GM12878 (cell line): ENCODE results near the gene TYW3. TPM values are rescaled to one million over a fixed set of nuclear protein-coding genes. Genes with fewer than 3 reads are reported as not detected.

ENCODE experiments used
- CEBPB ChIP-seq, 2 experiments: fragments of 150-350 bp in 1 of 2; IDR thresholded peaks; 2 replicates each; pipeline ENCODE4 v1.6.1; 2012 to 2014; ENCODE audit warnings: low read depth in 2 of 2, low read length in 2 of 2, borderline replicate concordance in 1 of 2, inconsistent platforms in 1 of 2
- DPF2 ChIP-seq: fragments of 450-650 bp; IDR thresholded peaks from 2 replicates; pipeline ENCODE4 v1.6.1; 2017; ENCODE audit warnings: mild to moderate bottlenecking
- EED ChIP-seq: sonication (generic); IDR thresholded peaks from 2 replicates; pipeline ENCODE4 v1.6.1; 2016; ENCODE audit warnings: antibody characterized with exemption, low read depth
- EP300 ChIP-seq, 2 experiments: fragments of 150-350 bp in 1 of 2; IDR thresholded peaks; 2 replicates each; pipeline ENCODE4 v1.6.1; 2011 to 2012; ENCODE audit warnings: low read depth in 2 of 2, low read length in 2 of 2, borderline replicate concordance in 1 of 2, improper control_type of control experiment in 1 of 2, inconsistent platforms in 1 of 2; ENCODE audit not compliant: control insufficient read depth in 1 of 2
- HDAC2 ChIP-seq: fragments of 200-600 bp; sonication (generic); IDR thresholded peaks from 2 replicates; pipeline ENCODE4 v1.6.1; 2017
- IKZF2 ChIP-seq, 2 experiments: fragments of 450-650 bp; IDR thresholded peaks; 2 replicates each; pipeline ENCODE4 v1.6.1; 2017; ENCODE audit warnings: mild to moderate bottlenecking in 2 of 2, moderate library complexity in 2 of 2
- JUNB ChIP-seq: IDR thresholded peaks from 2 replicates; pipeline ENCODE4 v1.6.1; 2016; ENCODE audit warnings: antibody characterized with exemption, mild to moderate bottlenecking
- JUND ChIP-seq: IDR thresholded peaks from 2 replicates; pipeline ENCODE4 v1.6.1; 2012; ENCODE audit warnings: low read depth, mild to moderate bottlenecking, low read length, improper control_type of control experiment, moderate library complexity
- KAT2A ChIP-seq: conservative IDR thresholded peaks from 2 replicates; pipeline ENCODE4 v1.6.1; 2011; ENCODE audit warnings: low read depth, low read length; ENCODE audit not compliant: control insufficient read depth
- NR2C1 ChIP-seq: fragments of 450-650 bp; IDR thresholded peaks from 2 replicates; pipeline ENCODE4 v1.6.1; 2017; ENCODE audit warnings: antibody characterized with exemption, mild to moderate bottlenecking, moderate library complexity
- NR2F1 ChIP-seq: fragments of 450-650 bp; conservative IDR thresholded peaks from 2 replicates; pipeline ENCODE4 v1.6.1; 2017; ENCODE audit warnings: mild to moderate bottlenecking
- PAX5 ChIP-seq: IDR thresholded peaks from 2 replicates; pipeline ENCODE4 v1.6.1; 2011; ENCODE audit warnings: low read depth, low read length, borderline replicate concordance
- RBBP5 ChIP-seq: fragments of 200-600 bp; sonication (generic); conservative IDR thresholded peaks from 2 replicates; pipeline ENCODE4 v1.6.1; 2016
- SMARCA5 ChIP-seq: fragments of 450-650 bp; IDR thresholded peaks from 2 replicates; pipeline ENCODE4 v1.6.1; 2017; ENCODE audit warnings: mild to moderate bottlenecking
- SMC3 ChIP-seq: IDR thresholded peaks from 2 replicates; pipeline ENCODE4 v1.6.1; 2011; ENCODE audit warnings: low read length, improper control_type of control experiment, borderline replicate concordance
- SP1 ChIP-seq: IDR thresholded peaks from one replicate; pipeline ENCODE4 v1.6.1; 2011; ENCODE audit warnings: low read depth, low read length
- SREBF1 ChIP-seq: IDR thresholded peaks from 2 replicates; pipeline ENCODE4 v1.6.1; 2012; ENCODE audit warnings: mild to moderate bottlenecking, low read length
- TAF1 ChIP-seq: IDR thresholded peaks from 2 replicates; pipeline ENCODE4 v1.6.1; 2011; ENCODE audit warnings: mild to moderate bottlenecking, low read depth, low read length, borderline replicate concordance
- YY1 ChIP-seq: IDR thresholded peaks from 2 replicates; pipeline ENCODE4 v1.6.1; 2011; ENCODE audit warnings: low read depth, mild to moderate bottlenecking, low read length
- ZNF384 ChIP-seq: IDR thresholded peaks from 2 replicates; pipeline ENCODE4 v1.6.1; 2012; ENCODE audit warnings: low read depth, mild to moderate bottlenecking, low read length, improper control_type of control experiment, borderline replicate concordance
- polyA plus RNA-seq, 11 experiments: library from polyadenylated mRNA; depleted of rRNA in 4 of 11; unstranded in 6 of 11; stranded (reverse) in 5 of 11; fragments of >200 nt; fragmentation: Nextera tagmentation in 4 of 11; fragmentation: Illumina TruSeq in 1 of 11; extraction: Ambion mirVana in 4 of 11; extraction: Trizol in 1 of 11; gene quantifications; 1 replicate in 1 of 11; 2 replicates in 10 of 11; pipeline versions ENCODE4 v1.2.1 to v1.2.3, GENCODE V29; 2011 to 2016; ENCODE audit warnings: inconsistent platforms in 2 of 11, missing spikeins in 2 of 11, low read depth in 1 of 11
- total RNA-seq, 4 experiments: library from RNA; depleted of rRNA in 3 of 4; stranded (reverse); fragments of >200 nt in 3 of 4; fragmentation: Illumina TruSeq in 1 of 4; extraction: Trizol in 1 of 4; gene quantifications; 2 replicates each; pipeline versions ENCODE4 v1.2.1 to v1.2.3, GENCODE V29; 2013 to 2021
- TF ChIP-seq, protein P1 (sequence below): fragments of 450-650 bp; IDR thresholded peaks from 2 replicates; pipeline ENCODE4 v1.6.1; 2017; ENCODE audit warnings: mild to moderate bottlenecking, moderate library complexity
- TF ChIP-seq, protein P2 (sequence below): IDR thresholded peaks from 2 replicates; pipeline ENCODE4 v1.6.1; 2012; ENCODE audit warnings: low read depth, low read length, improper control_type of control experiment
- TF ChIP-seq, protein P3 (sequence below): IDR thresholded peaks from 2 replicates; pipeline ENCODE4 v1.6.1; 2012; ENCODE audit warnings: low read length, inconsistent platforms

The TYW3 gene
- total and polyA plus RNA-seq, 10 of the 15 experiments (the other 5 are each of a cell fraction or from before 2014, with no cell fraction given): 18.6 to 54.4 (median 32.8) TPM

DNA sequence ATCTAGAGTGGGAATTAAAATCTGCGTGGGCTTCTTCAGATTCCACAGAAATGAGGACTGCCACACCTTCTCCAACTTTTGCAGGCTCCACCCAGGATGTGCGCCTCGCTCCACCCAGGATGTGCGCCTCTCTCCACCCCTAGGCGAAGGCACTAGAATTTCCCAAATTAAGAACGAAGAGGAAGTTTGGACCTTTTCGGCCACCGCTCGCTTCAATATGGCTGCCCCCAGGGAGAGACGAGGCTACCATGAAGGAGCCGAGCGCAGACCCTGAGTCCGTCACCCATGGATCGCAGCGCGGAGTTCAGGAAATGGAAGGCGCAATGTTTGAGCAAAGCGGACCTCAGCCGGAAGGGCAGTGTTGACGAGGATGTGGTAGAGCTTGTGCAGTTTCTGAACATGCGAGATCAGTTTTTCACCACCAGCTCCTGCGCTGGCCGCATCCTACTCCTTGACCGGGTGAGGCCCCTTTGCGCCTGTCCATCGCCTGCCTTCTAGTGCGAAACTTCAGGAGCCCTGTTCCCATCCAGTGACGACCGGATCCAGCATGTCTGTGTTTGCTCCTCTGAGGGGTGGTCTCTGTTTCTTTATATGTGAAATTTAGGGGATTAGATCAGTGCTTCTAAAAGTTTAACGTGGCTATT lies at the start of gene TYW3, which contains the start of gene CRYZ (continued):
- TF ChIP-seq, protein P1, sequence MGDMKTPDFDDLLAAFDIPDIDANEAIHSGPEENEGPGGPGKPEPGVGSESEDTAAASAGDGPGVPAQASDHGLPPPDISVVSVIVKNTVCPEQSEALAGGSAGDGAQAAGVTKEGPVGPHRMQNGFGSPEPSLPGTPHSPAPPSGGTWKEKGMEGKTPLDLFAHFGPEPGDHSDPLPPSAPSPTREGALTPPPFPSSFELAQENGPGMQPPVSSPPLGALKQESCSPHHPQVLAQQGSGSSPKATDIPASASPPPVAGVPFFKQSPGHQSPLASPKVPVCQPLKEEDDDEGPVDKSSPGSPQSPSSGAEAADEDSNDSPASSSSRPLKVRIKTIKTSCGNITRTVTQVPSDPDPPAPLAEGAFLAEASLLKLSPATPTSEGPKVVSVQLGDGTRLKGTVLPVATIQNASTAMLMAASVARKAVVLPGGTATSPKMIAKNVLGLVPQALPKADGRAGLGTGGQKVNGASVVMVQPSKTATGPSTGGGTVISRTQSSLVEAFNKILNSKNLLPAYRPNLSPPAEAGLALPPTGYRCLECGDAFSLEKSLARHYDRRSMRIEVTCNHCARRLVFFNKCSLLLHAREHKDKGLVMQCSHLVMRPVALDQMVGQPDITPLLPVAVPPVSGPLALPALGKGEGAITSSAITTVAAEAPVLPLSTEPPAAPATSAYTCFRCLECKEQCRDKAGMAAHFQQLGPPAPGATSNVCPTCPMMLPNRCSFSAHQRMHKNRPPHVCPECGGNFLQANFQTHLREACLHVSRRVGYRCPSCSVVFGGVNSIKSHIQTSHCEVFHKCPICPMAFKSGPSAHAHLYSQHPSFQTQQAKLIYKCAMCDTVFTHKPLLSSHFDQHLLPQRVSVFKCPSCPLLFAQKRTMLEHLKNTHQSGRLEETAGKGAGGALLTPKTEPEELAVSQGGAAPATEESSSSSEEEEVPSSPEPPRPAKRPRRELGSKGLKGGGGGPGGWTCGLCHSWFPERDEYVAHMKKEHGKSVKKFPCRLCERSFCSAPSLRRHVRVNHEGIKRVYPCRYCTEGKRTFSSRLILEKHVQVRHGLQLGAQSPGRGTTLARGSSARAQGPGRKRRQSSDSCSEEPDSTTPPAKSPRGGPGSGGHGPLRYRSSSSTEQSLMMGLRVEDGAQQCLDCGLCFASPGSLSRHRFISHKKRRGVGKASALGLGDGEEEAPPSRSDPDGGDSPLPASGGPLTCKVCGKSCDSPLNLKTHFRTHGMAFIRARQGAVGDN: no peak; the same call in 1 of the 2 replicates
- 0 out of 2 replicates have a peak, but pooled peaks have one; percentile 20 for TF ChIP-seq SMARCA5
- no peak for TF ChIP-seq JUNB
- no peak for TF ChIP-seq PAX5
- TF ChIP-seq ZNF384: no peak
- TF ChIP-seq, protein P2, sequence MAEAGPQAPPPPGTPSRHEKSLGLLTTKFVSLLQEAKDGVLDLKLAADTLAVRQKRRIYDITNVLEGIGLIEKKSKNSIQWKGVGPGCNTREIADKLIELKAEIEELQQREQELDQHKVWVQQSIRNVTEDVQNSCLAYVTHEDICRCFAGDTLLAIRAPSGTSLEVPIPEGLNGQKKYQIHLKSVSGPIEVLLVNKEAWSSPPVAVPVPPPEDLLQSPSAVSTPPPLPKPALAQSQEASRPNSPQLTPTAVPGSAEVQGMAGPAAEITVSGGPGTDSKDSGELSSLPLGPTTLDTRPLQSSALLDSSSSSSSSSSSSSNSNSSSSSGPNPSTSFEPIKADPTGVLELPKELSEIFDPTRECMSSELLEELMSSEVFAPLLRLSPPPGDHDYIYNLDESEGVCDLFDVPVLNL: no peak
- TF ChIP-seq RBBP5: peak; percentile 92
- TF ChIP-seq, protein P3, sequence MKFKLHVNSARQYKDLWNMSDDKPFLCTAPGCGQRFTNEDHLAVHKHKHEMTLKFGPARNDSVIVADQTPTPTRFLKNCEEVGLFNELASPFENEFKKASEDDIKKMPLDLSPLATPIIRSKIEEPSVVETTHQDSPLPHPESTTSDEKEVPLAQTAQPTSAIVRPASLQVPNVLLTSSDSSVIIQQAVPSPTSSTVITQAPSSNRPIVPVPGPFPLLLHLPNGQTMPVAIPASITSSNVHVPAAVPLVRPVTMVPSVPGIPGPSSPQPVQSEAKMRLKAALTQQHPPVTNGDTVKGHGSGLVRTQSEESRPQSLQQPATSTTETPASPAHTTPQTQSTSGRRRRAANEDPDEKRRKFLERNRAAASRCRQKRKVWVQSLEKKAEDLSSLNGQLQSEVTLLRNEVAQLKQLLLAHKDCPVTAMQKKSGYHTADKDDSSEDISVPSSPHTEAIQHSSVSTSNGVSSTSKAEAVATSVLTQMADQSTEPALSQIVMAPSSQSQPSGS: peak; percentile 56; the same call in 1 of the 2 replicates
- TF ChIP-seq CEBPB (IDR thresholded peaks at IDR 0.05; ENCODE audit: borderline replicate concordance in 1 of 2, low read depth in 2 of 2, low read length in 2 of 2): no peak
- peak; percentile 74 for TF ChIP-seq NR2C1
- TF ChIP-seq NR2F1: no peak
- no peak for TF ChIP-seq EP300 (IDR thresholded peaks at IDR 0.05; ENCODE audit: borderline replicate concordance in 1 of 2, control insufficient read depth in 1 of 2, low read depth in 2 of 2, low read length in 2 of 2)
- TF ChIP-seq TAF1: peak; percentile 82; the same call in 1 of the 2 replicates
- TF ChIP-seq DPF2: peak; percentile 32; the same call in 1 of the 2 replicates
- peak; percentile 78 for TF ChIP-seq EED
- TF ChIP-seq JUND: no peak
- peak; percentile 86 to 90; a peak in 3 of 4 replicates for TF ChIP-seq IKZF2 (IDR thresholded peaks at IDR 0.05)
- no peak for TF ChIP-seq SMC3
- no peak for TF ChIP-seq SP1
- TF ChIP-seq HDAC2: no peak
- TF ChIP-seq SREBF1: no peak
- TF ChIP-seq KAT2A: no peak
- TF ChIP-seq YY1: peak; percentile 100
